ENCODE results near the gene MBD6.
"Not testable (repeated sequence)": the region's sequence is repeated elsewhere in the genome, so short reads cannot be mapped to it uniquely, and the experiment has no call there.

MBD6 gene

GRCh38 chr12:57554897-57555296 is 32.3 kb downstream of the MBD6 start:
- no peaks in the 10 kb centered on the region for H3K79me2 ChIP-seq (ENCODE audit: low read length)
- no peaks in the 10 kb centered on the region for H3K9me2 ChIP-seq (replicated peaks; ENCODE audit: insufficient read depth, low read length)
- DNase-seq = no peak
- no peaks in the 10 kb centered on the region for H3F3A ChIP-seq (ENCODE audit: insufficient read depth, low read length)
- no peaks in the 10 kb centered on the region for H4K20me1 ChIP-seq (ENCODE audit: insufficient read depth, low read length)
- no peaks in the 10 kb centered on the region for H3K9me3 ChIP-seq (replicated peaks; ENCODE audit: insufficient read depth, low read length)
- no peak overlapping the region for H2AFZ ChIP-seq (ENCODE audit: low read length)
- H3K36me3 ChIP-seq (replicated peaks; ENCODE audit: insufficient read depth, low read length) = no peaks in the 10 kb centered on the region
- H3K4me3 ChIP-seq (ENCODE audit: low read length) = no peak overlapping the region
- no peak overlapping the region for H3K9ac ChIP-seq (ENCODE audit: low read length)
- no peak overlapping the region for H3K4me2 ChIP-seq (ENCODE audit: low read depth, low read length)
- peaks cover 4% of the 10 kb centered on the region for H3K27me3 ChIP-seq (replicated peaks; ENCODE audit: insufficient read depth, low read length)
- no peak overlapping the region for H3K27ac ChIP-seq (ENCODE audit: low read length)
- TF ChIP-seq CTCF (IDR thresholded peaks at IDR 0.05; ENCODE audit: low read length) (no peak), EZH2 (optimal IDR thresholded peaks at IDR 0.05; ENCODE audit: low read depth, low read length) (no peak), EZH2phosphoT487 (IDR thresholded peaks at IDR 0.05; ENCODE audit: low read length) (no peak)
- no peaks in the 10 kb centered on the region for H3K4me1 ChIP-seq (ENCODE audit: low read length)

GRCh38 chr12:57558864-57559263 is 36.2 kb downstream of the MBD6 start:
- no peaks in the 10 kb centered on the region for H4K20me1 ChIP-seq (ENCODE audit: insufficient read depth, low read length)
- H3K79me2 ChIP-seq (ENCODE audit: low read length) = no peaks in the 10 kb centered on the region

GRCh38 chr12:57560516-57560915 is 37.9 kb downstream of the MBD6 start:
- Histone ChIP-seq H4K20me1 (ENCODE audit: insufficient read depth, low read length) (no peaks in the 10 kb centered on the region), H3K9me3 (replicated peaks; ENCODE audit: insufficient read depth, low read length) (no peaks in the 10 kb centered on the region), H3K9me2 (replicated peaks; ENCODE audit: insufficient read depth, low read length) (no peaks in the 10 kb centered on the region), H3K27ac (ENCODE audit: low read length) (no peak overlapping the region), H2AFZ (ENCODE audit: low read length) (no peak overlapping the region), H3K4me1 (ENCODE audit: low read length) (no peaks in the 10 kb centered on the region), H3K27me3 (replicated peaks; ENCODE audit: insufficient read depth, low read length) (0 out of 2 replicates have a peak, but pooled peaks cover 3% of the 10 kb centered on the region), H3K4me2 (ENCODE audit: low read depth, low read length) (no peak overlapping the region), H3K36me3 (replicated peaks; ENCODE audit: insufficient read depth, low read length) (no peaks in the 10 kb centered on the region), H3K4me3 (ENCODE audit: low read length) (no peak overlapping the region), H3F3A (ENCODE audit: insufficient read depth, low read length) (no peaks in the 10 kb centered on the region), H3K79me2 (ENCODE audit: low read length) (no peaks in the 10 kb centered on the region), H3K9ac (ENCODE audit: low read length) (no peak overlapping the region)
- no peak for DNase-seq
- TF ChIP-seq CTCF (IDR thresholded peaks at IDR 0.05; ENCODE audit: low read length) (no peak), EZH2phosphoT487 (IDR thresholded peaks at IDR 0.05; ENCODE audit: low read length) (no peak), EZH2 (optimal IDR thresholded peaks at IDR 0.05; ENCODE audit: low read depth, low read length) (no peak)

More at GRCh38 chr12:57558864-57559263, 36.2 kb downstream of the MBD6 start:
- Histone ChIP-seq H3K27ac (ENCODE audit: low read length) (no peak overlapping the region), H3K4me2 (ENCODE audit: low read depth, low read length) (no peak overlapping the region), H3K9me3 (replicated peaks; ENCODE audit: insufficient read depth, low read length) (no peaks in the 10 kb centered on the region), H3K36me3 (replicated peaks; ENCODE audit: insufficient read depth, low read length) (no peaks in the 10 kb centered on the region), H2AFZ (ENCODE audit: low read length) (no peak overlapping the region), H3K27me3 (replicated peaks; ENCODE audit: insufficient read depth, low read length) (0 out of 2 replicates have a peak, but pooled peaks cover 3% of the 10 kb centered on the region), H3K9me2 (replicated peaks; ENCODE audit: insufficient read depth, low read length) (no peaks in the 10 kb centered on the region), H3K4me3 (ENCODE audit: low read length) (no peak overlapping the region), H3K9ac (ENCODE audit: low read length) (no peak overlapping the region), H3K4me1 (ENCODE audit: low read length) (no peaks in the 10 kb centered on the region), H3F3A (ENCODE audit: insufficient read depth, low read length) (no peaks in the 10 kb centered on the region)
- TF ChIP-seq EZH2phosphoT487 (IDR thresholded peaks at IDR 0.05; ENCODE audit: low read length) = no peak
- TF ChIP-seq CTCF (IDR thresholded peaks at IDR 0.05; ENCODE audit: low read length) = no peak
- no peak for TF ChIP-seq EZH2 (optimal IDR thresholded peaks at IDR 0.05; ENCODE audit: low read depth, low read length)
- no peak for DNase-seq

DNA sequence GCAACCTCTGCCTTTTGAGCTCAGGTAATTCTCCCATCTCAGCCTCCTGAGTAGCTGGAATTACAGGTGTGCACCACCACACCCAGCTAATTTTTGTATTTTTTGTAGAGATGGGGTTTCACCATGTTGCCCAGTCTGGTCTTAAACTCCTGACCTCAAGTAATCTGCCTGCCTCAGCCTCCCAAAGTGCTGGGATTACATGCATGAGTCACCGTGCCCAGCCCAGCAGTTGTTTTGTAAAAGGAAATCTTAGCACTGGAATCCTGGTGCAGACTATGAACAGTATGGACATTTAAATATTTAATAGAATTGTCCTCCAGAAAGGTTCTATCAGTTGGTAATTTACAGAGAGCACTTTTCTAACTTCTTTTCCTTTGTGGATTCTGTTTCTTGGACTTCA is 38.5 kb downstream of the MBD6 start:
- not testable (repeated sequence) for H3K27ac ChIP-seq (ENCODE audit: low read length); H3K9me2 ChIP-seq (replicated peaks; ENCODE audit: insufficient read depth, low read length); H3F3A ChIP-seq (ENCODE audit: insufficient read depth, low read length); H3K4me1 ChIP-seq (ENCODE audit: low read length); H4K20me1 ChIP-seq (ENCODE audit: insufficient read depth, low read length); H3K4me3 ChIP-seq (ENCODE audit: low read length); H3K9me3 ChIP-seq (replicated peaks; ENCODE audit: insufficient read depth, low read length); H2AFZ ChIP-seq (ENCODE audit: low read length); H3K79me2 ChIP-seq (ENCODE audit: low read length); DNase-seq; H3K9ac ChIP-seq (ENCODE audit: low read length); H3K27me3 ChIP-seq (replicated peaks; ENCODE audit: insufficient read depth, low read length); H3K36me3 ChIP-seq (replicated peaks; ENCODE audit: insufficient read depth, low read length); H3K4me2 ChIP-seq (ENCODE audit: low read depth, low read length)

Measured in MM.1S (cell line).